HG02623 (cell line): ENCODE measurements around the gene PROCA1.

Experiments
- ATAC-seq: cut with Tn5 transposase; IDR thresholded peaks from one replicate; pipeline ENCODE4 v1.9.1; 2021; ENCODE audit warnings: moderate library complexity; ENCODE audit not compliant: unreplicated experiment

PROCA1 gene

GRCh38 chr17:28710861-28711722, 596 bp downstream of the PROCA1 start:
- peak; percentile 66 for ATAC-seq

GRCh38 chr17:28707339-28707720, 4.4 kb downstream of the PROCA1 start:
- ATAC-seq: no peak

- ATAC-seq: no peak
These were observed 5.0 kb downstream of the PROCA1 start for GRCh38 chr17:28706471-28707338.

GRCh38 chr17:28705728-28706334, 5.9 kb downstream of the PROCA1 start:
- no peak for ATAC-seq

- ATAC-seq: no peak
These were observed 6.5 kb downstream of the PROCA1 start for GRCh38 chr17:28705074-28705659.

- ATAC-seq: no peak
These were observed 7.3 kb downstream of the PROCA1 start for GRCh38 chr17:28704219-28704858.

- no peak for ATAC-seq
These were observed 8.0 kb downstream of the PROCA1 start for GRCh38 chr17:28703552-28704218.

GRCh38 chr17:28702752-28703150, 8.9 kb downstream of the PROCA1 start:
- no peak for ATAC-seq

- no peak for ATAC-seq
These were observed 9.5 kb downstream of the PROCA1 start for GRCh38 chr17:28702026-28702751.

- no peak for ATAC-seq
These were observed 10.7 kb downstream of the PROCA1 start for GRCh38 chr17:28700830-28701492.

GRCh38 chr17:28700278-28700677, 11.4 kb downstream of the PROCA1 start:
- no peak for ATAC-seq

GRCh38 chr17:28698253-28698941, 13.3 kb downstream of the PROCA1 start:
- no peak for ATAC-seq

GRCh38 chr17:28693869-28694268, 17.8 kb downstream of the PROCA1 start:
- ATAC-seq: no peak

- ATAC-seq: no peak
These were observed 22.7 kb downstream of the PROCA1 start for GRCh38 chr17:28689011-28689410.

- no peak for ATAC-seq
These were observed 23.2 kb downstream of the PROCA1 start for GRCh38 chr17:28688481-28688880.

GRCh38 chr17:28686296-28686695, 25.4 kb downstream of the PROCA1 start:
- no peak for ATAC-seq

- no peak for ATAC-seq
These were observed 26.3 kb downstream of the PROCA1 start for GRCh38 chr17:28685366-28685765.

- ATAC-seq: no peak
These were observed 26.7 kb downstream of the PROCA1 start for GRCh38 chr17:28684963-28685362.
